Measurements from ENCODE around the gene TLL1.

Gene TLL1

GRCh38 chr4:166091146-166091545 is 218.1 kb downstream of the TLL1 start:
- Histone ChIP-seq H3K4me3 (IDR thresholded peaks at IDR 0.05; ENCODE audit: insufficient read depth, low read depth, low read length) (no peak overlapping the region), H3K27ac (peak overlapping the region; percentile 51), H4K20me1 (ENCODE audit: insufficient read depth) (no peaks in the 10 kb centered on the region), H3K79me2 (ENCODE audit: insufficient read depth, low read depth) (no peaks in the 10 kb centered on the region), H3K4me2 (peak overlapping the region; percentile 99), H3K9ac (peak overlapping the region; percentile 3; the same call in 1 of the 2 replicates), H3K4me1 (ENCODE audit: low read depth, poor library complexity, severe bottlenecking) (peaks cover 23% of the 10 kb centered on the region), H2AFZ (ENCODE audit: low read depth) (peak overlapping the region; percentile 28; the same call in 1 of the 2 replicates), H3K36me3 (ENCODE audit: insufficient read depth) (no peaks in the 10 kb centered on the region), H3K27me3 (ENCODE audit: insufficient read depth, low read depth) (no peaks in the 10 kb centered on the region)
- TF ChIP-seq CTCF (conservative IDR thresholded peaks at IDR 0.05; ENCODE audit: low read depth, low read length) = no peak

- Histone ChIP-seq H3K4me1 (ENCODE audit: low read depth, poor library complexity, severe bottlenecking) (peaks cover 23% of the 10 kb centered on the region), H3K79me2 (ENCODE audit: insufficient read depth, low read depth) (no peaks in the 10 kb centered on the region), H4K20me1 (ENCODE audit: insufficient read depth) (no peaks in the 10 kb centered on the region), H2AFZ (ENCODE audit: low read depth) (no peak overlapping the region), H3K36me3 (ENCODE audit: insufficient read depth) (no peaks in the 10 kb centered on the region), H3K9ac (no peak overlapping the region), H3K4me2 (peak overlapping the region; percentile 99), H3K27ac (peak overlapping the region; percentile 51), H3K4me3 (IDR thresholded peaks at IDR 0.05; ENCODE audit: insufficient read depth, low read depth, low read length) (no peak overlapping the region), H3K27me3 (ENCODE audit: insufficient read depth, low read depth) (no peaks in the 10 kb centered on the region)
- peak; percentile 88 for TF ChIP-seq CTCF (conservative IDR thresholded peaks at IDR 0.05; ENCODE audit: low read depth, low read length)
These were observed 219.0 kb downstream of the TLL1 start for GRCh38 chr4:166091912-166092510.

GRCh38 chr4:166092797-166093290 is 219.8 kb downstream of the TLL1 start:
- Histone ChIP-seq H3K4me3 (IDR thresholded peaks at IDR 0.05; ENCODE audit: insufficient read depth, low read depth, low read length) (no peak overlapping the region), H4K20me1 (ENCODE audit: insufficient read depth) (no peaks in the 10 kb centered on the region), H3K36me3 (ENCODE audit: insufficient read depth) (no peaks in the 10 kb centered on the region), H3K4me2 (no peak overlapping the region), H3K27me3 (ENCODE audit: insufficient read depth, low read depth) (no peaks in the 10 kb centered on the region), H3K79me2 (ENCODE audit: insufficient read depth, low read depth) (no peaks in the 10 kb centered on the region), H3K4me1 (ENCODE audit: low read depth, poor library complexity, severe bottlenecking) (peaks cover 23% of the 10 kb centered on the region), H3K27ac (no peak overlapping the region), H2AFZ (ENCODE audit: low read depth) (no peak overlapping the region), H3K9ac (no peak overlapping the region)
- no peak for TF ChIP-seq CTCF (conservative IDR thresholded peaks at IDR 0.05; ENCODE audit: low read depth, low read length)

GRCh38 chr4:166104623-166105022 is 231.6 kb downstream of the TLL1 start:
- H3K36me3 ChIP-seq (ENCODE audit: insufficient read depth) = no peaks in the 10 kb centered on the region
- H4K20me1 ChIP-seq (ENCODE audit: insufficient read depth) = no peaks in the 10 kb centered on the region
- H3K27me3 ChIP-seq (ENCODE audit: insufficient read depth, low read depth) = no peaks in the 10 kb centered on the region
- no peaks in the 10 kb centered on the region for H3K4me1 ChIP-seq (ENCODE audit: low read depth, poor library complexity, severe bottlenecking)
- no peak overlapping the region for H3K9ac ChIP-seq
- H3K4me2 ChIP-seq = no peak overlapping the region
- H3K79me2 ChIP-seq (ENCODE audit: insufficient read depth, low read depth) = no peaks in the 10 kb centered on the region
- no peak for TF ChIP-seq CTCF (conservative IDR thresholded peaks at IDR 0.05; ENCODE audit: low read depth, low read length)
- no peak overlapping the region for H3K4me3 ChIP-seq (IDR thresholded peaks at IDR 0.05; ENCODE audit: insufficient read depth, low read depth, low read length)
- H2AFZ ChIP-seq (ENCODE audit: low read depth) = no peak overlapping the region
- H3K27ac ChIP-seq = no peak overlapping the region

Measured in KMS-11 (cell line).